Activated T-helper 1 cell treated with anti-CD3 and anti-CD28 coated beads, Interleukin-12 subunit alpha, Interleukin-12 subunit beta, Interleukin-2, Interleukin-4 antibody, amounts not matched to agents 30 ng/mL and 10 ng/mL and 1 ng/mL, durations not matched to agents 14 hours and 24 hours and 36 hours (primary cell): ENCODE data around the gene ZFAND3. TPM values are rescaled to one million over a fixed set of nuclear protein-coding genes. Genes with fewer than 3 reads are reported as not detected.
"Not testable (repeated sequence)": the region's sequence is repeated elsewhere in the genome, so short reads cannot be mapped to it uniquely, and the experiment has no call there.

Experiments
- DNase-seq: peaks from one replicate; pipeline ENCODE4 v3.0.0; 2021; ENCODE audit warnings: low spot score
- H3K27ac Mint-ChIP-seq: one replicate; pipeline ENCODE4 v1.8.0; 2021; ENCODE audit warnings: mild to moderate bottlenecking, mixed read lengths
- H3K27me3 Mint-ChIP-seq: one replicate; pipeline ENCODE4 v1.8.0; 2022; ENCODE audit warnings: mild to moderate bottlenecking, moderate library complexity, mixed read lengths; ENCODE audit not compliant: insufficient read depth
- H3K36me3 Mint-ChIP-seq: one replicate; pipeline ENCODE4 v1.8.0; 2021; ENCODE audit warnings: low read depth, mixed read lengths
- H3K4me1 Mint-ChIP-seq: one replicate; pipeline ENCODE4 v1.8.0; 2021; ENCODE audit warnings: low read depth, mixed read lengths
- H3K4me3 Mint-ChIP-seq: one replicate; pipeline ENCODE4 v1.8.0; 2021; ENCODE audit warnings: mild to moderate bottlenecking, moderate library complexity, mixed read lengths
- H3K9me3 Mint-ChIP-seq: one replicate; pipeline ENCODE4 v1.8.0; 2021; ENCODE audit warnings: mixed read lengths
- intact Hi-C: fragments of 100-400 bp; cut with micrococcal nuclease; formaldehyde crosslinking; loops from one replicate; pipeline ENCODE4 v1.15.1; 2024
- total RNA-seq: library from RNA; stranded (reverse); gene quantifications from 2 replicates; pipeline ENCODE4 v1.2.3, GENCODE V29; 2022

ZFAND3 gene
- total RNA-seq, 1 donor from 2014 or later: 44.1 TPM

GRCh38 chr6:38034274-38034914, 214.9 kb downstream of the ZFAND3 start:
- H3K9me3 Mint-ChIP-seq: no peaks in the 10 kb centered on the region
- no peaks in the 10 kb centered on the region for H3K36me3 Mint-ChIP-seq
- no peak for DNase-seq
- peaks cover 34% of the 10 kb centered on the region for H3K4me1 Mint-ChIP-seq
- no peaks in the 10 kb centered on the region for H3K27me3 Mint-ChIP-seq
- H3K27ac Mint-ChIP-seq: no peak overlapping the region
- no peak overlapping the region for H3K4me3 Mint-ChIP-seq
- intact Hi-C loops: loop anchor here (1.0 to 10.0 kb wide), 2 partner anchors 460 to 640 kb away; no protein-coding TSS in a partner anchor

GRCh38 chr6:38035478-38035877, 216.0 kb downstream of the ZFAND3 start:
- H3K4me3 Mint-ChIP-seq: no peak overlapping the region
- intact Hi-C loops: loop anchor here (10.0 kb wide), 1 partner anchor 639 kb away; no protein-coding TSS in a partner anchor
- no peaks in the 10 kb centered on the region for H3K9me3 Mint-ChIP-seq
- H3K27me3 Mint-ChIP-seq: no peaks in the 10 kb centered on the region
- no peak overlapping the region for H3K27ac Mint-ChIP-seq
- DNase-seq: no peak
- H3K4me1 Mint-ChIP-seq: peaks cover 29% of the 10 kb centered on the region
- no peaks in the 10 kb centered on the region for H3K36me3 Mint-ChIP-seq

GRCh38 chr6:38039502-38039901, 220.0 kb downstream of the ZFAND3 start:
- Mint-ChIP-seq H3K27ac (no peak overlapping the region), H3K9me3 (no peaks in the 10 kb centered on the region), H3K4me1 (peaks cover 14% of the 10 kb centered on the region), H3K27me3 (no peaks in the 10 kb centered on the region), H3K36me3 (no peaks in the 10 kb centered on the region), H3K4me3 (no peak overlapping the region)
- intact Hi-C loops: loop anchor here (10.0 kb wide), 1 partner anchor 635 kb away; no protein-coding TSS in a partner anchor
- no peak for DNase-seq

GRCh38 chr6:38040254-38040653, 220.7 kb downstream of the ZFAND3 start:
- no peak overlapping the region for H3K4me3 Mint-ChIP-seq
- no peaks in the 10 kb centered on the region for H3K36me3 Mint-ChIP-seq
- no peak overlapping the region for H3K27ac Mint-ChIP-seq
- no peaks in the 10 kb centered on the region for H3K27me3 Mint-ChIP-seq
- intact Hi-C loops: no loop called here
- no peaks in the 10 kb centered on the region for H3K9me3 Mint-ChIP-seq
- no peak for DNase-seq
- peaks cover 6% of the 10 kb centered on the region for H3K4me1 Mint-ChIP-seq

GRCh38 chr6:38043259-38043753, 223.8 kb downstream of the ZFAND3 start:
- Mint-ChIP-seq H3K4me3 (no peak overlapping the region), H3K9me3 (no peaks in the 10 kb centered on the region), H3K4me1 (peaks cover 5% of the 10 kb centered on the region), H3K27ac (no peak overlapping the region), H3K36me3 (no peaks in the 10 kb centered on the region), H3K27me3 (no peaks in the 10 kb centered on the region)
- intact Hi-C loops: no loop called here
- DNase-seq: no peak

GRCh38 chr6:38045701-38046305, 226.3 kb downstream of the ZFAND3 start:
- Mint-ChIP-seq H3K4me3 (no peak overlapping the region), H3K9me3 (peaks cover 12% of the 10 kb centered on the region), H3K4me1 (no peaks in the 10 kb centered on the region), H3K27me3 (no peaks in the 10 kb centered on the region), H3K27ac (no peak overlapping the region), H3K36me3 (peaks cover 2% of the 10 kb centered on the region)
- DNase-seq: no peak
- intact Hi-C loops: no loop called here

GRCh38 chr6:38047562-38047961, 228.0 kb downstream of the ZFAND3 start:
- DNase-seq: no peak
- no peaks in the 10 kb centered on the region for H3K4me1 Mint-ChIP-seq
- no peak overlapping the region for H3K4me3 Mint-ChIP-seq
- peaks cover 2% of the 10 kb centered on the region for H3K36me3 Mint-ChIP-seq
- H3K27me3 Mint-ChIP-seq: no peaks in the 10 kb centered on the region
- peaks cover 12% of the 10 kb centered on the region for H3K9me3 Mint-ChIP-seq
- intact Hi-C loops: no loop called here
- H3K27ac Mint-ChIP-seq: no peak overlapping the region

GRCh38 chr6:38049861-38050397, 230.4 kb downstream of the ZFAND3 start:
- not testable (repeated sequence) for H3K27ac Mint-ChIP-seq, H3K4me1 Mint-ChIP-seq, H3K4me3 Mint-ChIP-seq, DNase-seq, H3K27me3 Mint-ChIP-seq, H3K36me3 Mint-ChIP-seq
- H3K9me3 Mint-ChIP-seq: peaks cover 12% of the 10 kb centered on the region
- intact Hi-C loops: loop anchor here (10.0 kb wide), 1 partner anchor 525 kb away; no protein-coding TSS in a partner anchor

- no peak for DNase-seq
- intact Hi-C loops: loop anchor here (10.0 kb wide), 1 partner anchor 523 kb away; no protein-coding TSS in a partner anchor
- Mint-ChIP-seq H3K4me1 (peaks cover 9% of the 10 kb centered on the region), H3K36me3 (peaks cover 2% of the 10 kb centered on the region), H3K27ac (no peak overlapping the region), H3K4me3 (no peak overlapping the region), H3K27me3 (no peaks in the 10 kb centered on the region), H3K9me3 (peaks cover 12% of the 10 kb centered on the region)
These were observed 232.4 kb downstream of the ZFAND3 start for GRCh38 chr6:38051819-38052434.

GRCh38 chr6:38054527-38055202, 235.1 kb downstream of the ZFAND3 start:
- DNase-seq: no peak
- Mint-ChIP-seq H3K4me3 (no peak overlapping the region), H3K4me1 (peaks cover 23% of the 10 kb centered on the region), H3K36me3 (peaks cover 2% of the 10 kb centered on the region), H3K9me3 (peaks cover 6% of the 10 kb centered on the region), H3K27me3 (no peaks in the 10 kb centered on the region), H3K27ac (no peak overlapping the region)
- intact Hi-C loops: loop anchor here (5.0 to 10.0 kb wide), 2 partner anchors 67 to 520 kb away; no protein-coding TSS in a partner anchor

- H3K4me1 Mint-ChIP-seq: peaks cover 23% of the 10 kb centered on the region
- intact Hi-C loops: loop anchor here (5.0 to 10.0 kb wide), 2 partner anchors 68 to 520 kb away; no protein-coding TSS in a partner anchor
- peaks cover 2% of the 10 kb centered on the region for H3K36me3 Mint-ChIP-seq
- H3K4me3 Mint-ChIP-seq: no peak overlapping the region
- H3K9me3 Mint-ChIP-seq: peaks cover 4% of the 10 kb centered on the region
- DNase-seq: no peak
- no peaks in the 10 kb centered on the region for H3K27me3 Mint-ChIP-seq
- H3K27ac Mint-ChIP-seq: no peak overlapping the region
These were observed 235.7 kb downstream of the ZFAND3 start for GRCh38 chr6:38055203-38055589.

- no peak for DNase-seq
- Mint-ChIP-seq H3K36me3 (peaks cover 3% of the 10 kb centered on the region), H3K9me3 (no peaks in the 10 kb centered on the region), H3K4me1 (peaks cover 23% of the 10 kb centered on the region), H3K27me3 (no peaks in the 10 kb centered on the region), H3K27ac (no peak overlapping the region), H3K4me3 (no peak overlapping the region)
- intact Hi-C loops: loop anchor here (5.0 to 10.0 kb wide), 2 partner anchors 69 to 518 kb away; no protein-coding TSS in a partner anchor
These were observed 236.8 kb downstream of the ZFAND3 start for GRCh38 chr6:38056361-38056760.
